HepG2 (cell line): Measurements from ENCODE around the gene ADCY1. TPM values are rescaled to one million over a fixed set of nuclear protein-coding genes. Genes with fewer than 3 reads are reported as not detected.

Experiments used
- ATAC-seq: fragments of 200-7000 bp; cut with Tn5 transposase; 3 replicates; pipeline ENCODE4 v1.9.1; 2020; ENCODE audit warnings: mild to moderate bottlenecking, moderate library complexity
- BruUV-seq: library from RNA; stranded (reverse); fragments of 400-500 nt; replicated peaks from 2 replicates; lab custom pipeline; 2021; lab: Mats Ljungman, UMichigan
- CTCF ChIA-PET: fragments of 300-600 bp; formaldehyde crosslinking; extraction: SDS; loops from one replicate; lab custom pipeline; 2021; ENCODE audit warnings: low total read pairs, inconsistent platforms, low intra/inter-chr PET ratio; lab: Yijun Ruan, JAX
- POLR2A ChIA-PET: fragments of 350-600 bp; sonication (Branson Sonifier 250); formaldehyde crosslinking; loops from one replicate; lab custom pipeline; 2020; ENCODE audit warnings: antibody characterized with exemption, inconsistent platforms; lab: Yijun Ruan, JAX
- DNase-seq: peaks from one replicate; pipeline ENCODE4 v3.0.0-alpha.2; 2015; ENCODE audit warnings: low spot score
- FAIRE-seq: peaks from 3 replicates; lab custom pipeline; 2011; peaks lifted over from hg19 to GRCh38; lab: Jason Lieb, UNC
- H2AFZ ChIP-seq: one replicate; pipeline ENCODE4 v1.6.1; 2011; ENCODE audit warnings: low read length, inconsistent platforms
- H3K27ac ChIP-seq: fragments of 300-600 bp; 3 replicates; pipeline ENCODE4 v1.8.0; 2011; ENCODE audit warnings: mixed run types, mild to moderate bottlenecking, mixed read lengths, low read length, inconsistent platforms; ENCODE audit not compliant: insufficient read depth; ENCODE audit errors: extremely low read length
- H3K27me3 ChIP-seq, 2 experiments: fragments of 200-600 bp in 1 of 2; 2 replicates in 1 of 2; 3 replicates in 1 of 2; pipeline versions ENCODE4 v1.6.0 to v1.8.0; 2011; ENCODE audit warnings: low read length in 2 of 2, mild to moderate bottlenecking in 2 of 2, moderate library complexity in 2 of 2, inconsistent platforms in 1 of 2; ENCODE audit not compliant: insufficient read depth in 2 of 2, control insufficient read depth in 1 of 2
- H3K36me3 ChIP-seq, 2 experiments: fragments of 200-600 bp in 1 of 2; replicated peaks in 1 of 2; 2 replicates in 1 of 2; 3 replicates in 1 of 2; pipeline versions ENCODE4 v1.5.1 to v1.8.0; 2011; ENCODE audit warnings: low read length in 2 of 2, inconsistent platforms in 1 of 2; ENCODE audit not compliant: insufficient read depth in 2 of 2, control insufficient read depth in 1 of 2
- H3K4me1 ChIP-seq: 2 replicates; pipeline ENCODE4 v1.5.1; 2012; ENCODE audit warnings: low read length, inconsistent platforms; ENCODE audit not compliant: insufficient read depth
- H3K4me2 ChIP-seq: 2 replicates; pipeline ENCODE4 v1.6.0; 2011; ENCODE audit warnings: low read depth, low read length, inconsistent platforms
- H3K4me3 ChIP-seq, 3 experiments: fragments of 200-600 bp in 1 of 3; sonication (generic), shearing (Covaris generic) in 1 of 3; replicated peaks in 1 of 3; 2 replicates each; pipeline ENCODE4 v1.5.1; 2011 to 2016; ENCODE audit warnings: low read length in 3 of 3, inconsistent platforms in 2 of 3, low read depth in 2 of 3, mild to moderate bottlenecking in 2 of 3, control low read depth in 1 of 3, mixed read lengths in 1 of 3; ENCODE audit not compliant: insufficient read depth in 1 of 3
- H3K79me2 ChIP-seq: one replicate; pipeline ENCODE4 v1.6.1; 2011; ENCODE audit warnings: low read length, inconsistent platforms; ENCODE audit not compliant: insufficient read depth
- H3K9ac ChIP-seq: 2 replicates; pipeline ENCODE4 v1.6.0; 2011; ENCODE audit warnings: mild to moderate bottlenecking, low read depth, low read length, inconsistent platforms; ENCODE audit not compliant: insufficient read depth
- H3K9me3 ChIP-seq: 2 replicates; pipeline ENCODE4 v1.5.1; 2012; ENCODE audit warnings: mild to moderate bottlenecking, low read length
- H4K20me1 ChIP-seq: 2 replicates; pipeline ENCODE4 v1.6.0; 2011; ENCODE audit warnings: inconsistent platforms, mild to moderate bottlenecking, low read length, moderate library complexity; ENCODE audit not compliant: insufficient read depth
- FOXC1 ChIP-seq: sonication (generic); formaldehyde crosslinking; IDR thresholded peaks from 2 replicates; pipeline ENCODE4 v1.8.0; 2022; ENCODE audit warnings: mild to moderate bottlenecking, missing genetic modification reagents, borderline replicate concordance
- HMG20B ChIP-seq: conservative IDR thresholded peaks from 2 replicates; pipeline ENCODE4 v1.6.1; 2016; ENCODE audit warnings: missing genetic modification reagents, missing compliant biosample characterization
- HNF4A ChIP-seq: sonication (generic); formaldehyde crosslinking; IDR thresholded peaks from 2 replicates; pipeline ENCODE4 v1.4.0; 2020; ENCODE audit warnings: missing genetic modification reagents
- NFE2 ChIP-seq: sonication (generic); formaldehyde crosslinking; IDR thresholded peaks from 2 replicates; pipeline ENCODE4 v1.4.0; 2020; ENCODE audit warnings: missing genetic modification reagents
- PHF20 ChIP-seq: sonication (generic); formaldehyde crosslinking; IDR thresholded peaks from 2 replicates; pipeline ENCODE4 v1.5.0; 2020; ENCODE audit warnings: mild to moderate bottlenecking, missing genetic modification reagents
- REL ChIP-seq: sonication (generic); formaldehyde crosslinking; conservative IDR thresholded peaks from 2 replicates; pipeline ENCODE4 v1.8.0; 2022; ENCODE audit warnings: mild to moderate bottlenecking, missing genetic modification reagents, moderate library complexity
- REPIN1 ChIP-seq: sonication (generic); formaldehyde crosslinking; IDR thresholded peaks from 2 replicates; pipeline ENCODE4 v1.8.0; 2022; ENCODE audit warnings: missing genetic modification reagents, low read depth, mild to moderate bottlenecking, borderline replicate concordance
- ZNF24 ChIP-seq: fragments of 450-650 bp; IDR thresholded peaks from 2 replicates; pipeline ENCODE4 v1.6.1; 2017; ENCODE audit warnings: antibody characterized with exemption, mild to moderate bottlenecking
- whole genome bisulfite sequencing: methylation state at CpG from one replicate; pipeline ENCODE4 v1.1.6; 2017; ENCODE audit warnings: low lambda C conversion rate; 5-methylcytosine and 5-hydroxymethylcytosine counted together
- in situ Hi-C: cut with HindIII; loops from 2 replicates; pipeline ENCODE4 v1.10.0; 2017; ENCODE audit warnings: low pct_unique_long_range_greater_than_20kb; ENCODE audit not compliant: extremely low pct_ligation_motif_present
- intact Hi-C: fragments of 100-400 bp; cut with micrococcal nuclease; formaldehyde crosslinking; loops from one replicate; pipeline ENCODE4 v1.10.0; 2022; ENCODE audit not compliant: unreplicated experiment
- polyA plus RNA-seq, 8 experiments: library from polyadenylated mRNA; depleted of rRNA in 3 of 8; stranded (reverse) in 7 of 8; unstranded in 1 of 8; fragments of >200 nt; fragmentation: Illumina TruSeq in 4 of 8; extraction: Trizol in 4 of 8; gene quantifications; 2 replicates each; pipeline versions ENCODE4 v1.2.1 to v1.2.3, GENCODE V29; 2011 to 2016; ENCODE audit warnings: low read depth in 4 of 8, missing spikeins in 1 of 8, mixed read lengths in 1 of 8; ENCODE audit not compliant: insufficient read depth in 1 of 8
- total RNA-seq, 5 experiments: library from RNA; depleted of rRNA; stranded (reverse); fragments of >200 nt; fragmentation: Illumina TruSeq; extraction: Trizol; gene quantifications; 2 replicates each; pipeline ENCODE4 v1.2.3, GENCODE V29; 2016; ENCODE audit warnings: low read depth in 1 of 5
- TF ChIP-seq, protein P1 (sequence below): fragments of 450-650 bp; IDR thresholded peaks from 2 replicates; pipeline ENCODE4 v1.6.1; 2017; ENCODE audit warnings: mild to moderate bottlenecking

Gene ADCY1
- total and polyA plus RNA-seq, 2 of the 13 experiments (the other 11 are each of a cell fraction or from before 2014, with no cell fraction given) = 0.80 to 1.2 TPM

DNA sequence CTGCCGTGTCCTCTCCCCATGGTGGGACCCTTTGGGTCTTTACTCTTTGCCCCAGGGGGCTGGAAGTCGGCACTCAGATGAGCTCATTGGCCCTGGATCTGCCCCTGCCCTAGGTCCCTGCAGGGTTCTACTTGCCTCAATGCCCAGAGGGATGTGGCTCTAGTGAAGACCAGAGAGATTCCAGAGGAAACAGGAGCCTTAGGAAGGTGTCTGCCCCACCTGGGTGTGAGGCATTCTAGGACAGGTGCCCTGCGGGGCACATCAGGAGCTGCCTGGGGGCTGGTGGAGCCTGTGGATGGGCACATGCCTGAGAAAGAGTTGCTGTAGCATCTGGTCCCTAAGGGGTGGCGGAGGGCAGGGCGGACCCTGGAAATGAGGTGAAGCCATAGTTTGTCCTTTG lies 128.6 kb downstream of the ADCY1 start:
- H3K79me2 ChIP-seq = no peaks in the 10 kb centered on the region
- TF ChIP-seq HNF4A (CRISPR knock-in tag) = no peak
- no peak for TF ChIP-seq HMG20B (CRISPR knock-in tag)
- TF ChIP-seq FOXC1 (CRISPR knock-in tag) = no peak
- no peak for TF ChIP-seq PHF20
- TF ChIP-seq ZNF24 = no peak
- no peak for TF ChIP-seq REL (CRISPR knock-in tag)
- TF ChIP-seq, protein P1, sequence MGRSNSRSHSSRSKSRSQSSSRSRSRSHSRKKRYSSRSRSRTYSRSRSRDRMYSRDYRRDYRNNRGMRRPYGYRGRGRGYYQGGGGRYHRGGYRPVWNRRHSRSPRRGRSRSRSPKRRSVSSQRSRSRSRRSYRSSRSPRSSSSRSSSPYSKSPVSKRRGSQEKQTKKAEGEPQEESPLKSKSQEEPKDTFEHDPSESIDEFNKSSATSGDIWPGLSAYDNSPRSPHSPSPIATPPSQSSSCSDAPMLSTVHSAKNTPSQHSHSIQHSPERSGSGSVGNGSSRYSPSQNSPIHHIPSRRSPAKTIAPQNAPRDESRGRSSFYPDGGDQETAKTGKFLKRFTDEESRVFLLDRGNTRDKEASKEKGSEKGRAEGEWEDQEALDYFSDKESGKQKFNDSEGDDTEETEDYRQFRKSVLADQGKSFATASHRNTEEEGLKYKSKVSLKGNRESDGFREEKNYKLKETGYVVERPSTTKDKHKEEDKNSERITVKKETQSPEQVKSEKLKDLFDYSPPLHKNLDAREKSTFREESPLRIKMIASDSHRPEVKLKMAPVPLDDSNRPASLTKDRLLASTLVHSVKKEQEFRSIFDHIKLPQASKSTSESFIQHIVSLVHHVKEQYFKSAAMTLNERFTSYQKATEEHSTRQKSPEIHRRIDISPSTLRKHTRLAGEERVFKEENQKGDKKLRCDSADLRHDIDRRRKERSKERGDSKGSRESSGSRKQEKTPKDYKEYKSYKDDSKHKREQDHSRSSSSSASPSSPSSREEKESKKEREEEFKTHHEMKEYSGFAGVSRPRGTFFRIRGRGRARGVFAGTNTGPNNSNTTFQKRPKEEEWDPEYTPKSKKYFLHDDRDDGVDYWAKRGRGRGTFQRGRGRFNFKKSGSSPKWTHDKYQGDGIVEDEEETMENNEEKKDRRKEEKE = no peak
- no peak for TF ChIP-seq REPIN1 (CRISPR knock-in tag)
- no peak for TF ChIP-seq NFE2 (CRISPR knock-in tag)
- H2AFZ ChIP-seq = no peak overlapping the region
- H3K4me3 ChIP-seq = no peak overlapping the region
- no peaks in the 10 kb centered on the region for H3K36me3 ChIP-seq
- DNase-seq (no peak), FAIRE-seq (no peak), ATAC-seq (peak; percentile 15; the same call in 1 of the 3 replicates)
- H3K9ac ChIP-seq = no peak overlapping the region
- H3K4me2 ChIP-seq = no peak overlapping the region
- peaks cover 10% of the 10 kb centered on the region; the same call in 1 of the 2 replicates for H3K4me1 ChIP-seq
- WGBS = 63% methylated on average over 4 of the region's 5 CpGs
- H4K20me1 ChIP-seq = no peaks in the 10 kb centered on the region
- ChIA-PET POLR2A (no interaction called here), CTCF (no interaction called here)
- BruUV-seq = no TSS peak
- peaks cover 4% of the 10 kb centered on the region in 2 experiments; a peak in 2 of 5 replicates for H3K27me3 ChIP-seq
- H3K9me3 ChIP-seq = no peaks in the 10 kb centered on the region
- in situ Hi-C loops (no loop called here), intact Hi-C loops (no loop called here)
- H3K27ac ChIP-seq = no peak overlapping the region
